Liver (tissue), 9 donors: ENCODE measurements around the gene KCNMB2. TPM values are rescaled to one million over a fixed set of nuclear protein-coding genes. Genes with fewer than 3 reads are reported as not detected.

Experiments
- DNase-seq: peaks from one replicate; pipeline ENCODE4 v3.0.0-alpha.2; 2017; ENCODE audit warnings: low spot score
- H3K27ac ChIP-seq, 2 donors: one replicate each; pipeline ENCODE4 v1.7.0; 2013; ENCODE audit warnings: inconsistent platforms in 2 of 2, low read length in 2 of 2, control low read depth in 1 of 2, low read depth in 1 of 2, mild to moderate bottlenecking in 1 of 2
- H3K27me3 ChIP-seq, 4 donors: one replicate each; pipeline versions ENCODE4 v1.6.1 to v1.7.0; 2013; ENCODE audit warnings: low read length in 3 of 4, inconsistent platforms in 1 of 4, mild to moderate bottlenecking in 1 of 4, moderate library complexity in 1 of 4; ENCODE audit not compliant: control insufficient read depth in 4 of 4, insufficient read depth in 4 of 4
- H3K36me3 ChIP-seq, 4 donors: one replicate each; pipeline versions ENCODE4 v1.6.1 to v1.7.0; 2013; ENCODE audit warnings: low read length in 3 of 4, mild to moderate bottlenecking in 3 of 4, low read depth in 1 of 4, moderate library complexity in 1 of 4; ENCODE audit not compliant: control insufficient read depth in 4 of 4, insufficient read depth in 3 of 4
- H3K4me1 ChIP-seq, 4 donors: one replicate each; pipeline versions ENCODE4 v1.6.1 to v1.7.0; 2013; ENCODE audit warnings: low read length in 3 of 4, mild to moderate bottlenecking in 3 of 4, moderate library complexity in 1 of 4; ENCODE audit not compliant: control insufficient read depth in 4 of 4, insufficient read depth in 4 of 4
- H3K4me3 ChIP-seq, 3 donors: one replicate each; pipeline versions ENCODE4 v1.6.1 to v1.7.0; 2013; ENCODE audit warnings: low read length in 3 of 3, control low read depth in 1 of 3, low read depth in 1 of 3, mild to moderate bottlenecking in 1 of 3
- H3K9ac ChIP-seq, 2 donors: one replicate each; pipeline ENCODE4 v1.7.0; 2013; ENCODE audit warnings: low read length in 2 of 2, mild to moderate bottlenecking in 2 of 2, moderate library complexity in 2 of 2, control low read depth in 1 of 2, low read depth in 1 of 2
- H3K9me3 ChIP-seq, 4 donors: one replicate each; pipeline versions ENCODE4 v1.6.1 to v1.7.0; 2013; ENCODE audit warnings: low read length in 3 of 4; ENCODE audit not compliant: control insufficient read depth in 4 of 4
- EGR1 ChIP-seq, 2 donors: IDR thresholded peaks; 2 replicates each; pipeline ENCODE4 v1.6.1; 2016 to 2018; ENCODE audit warnings: antibody characterized with exemption in 2 of 2, low read depth in 2 of 2
- FOXA1 ChIP-seq: IDR thresholded peaks from 2 replicates; pipeline ENCODE4 v1.6.1; 2016; ENCODE audit warnings: antibody characterized with exemption
- FOXA2 ChIP-seq: IDR thresholded peaks from 2 replicates; pipeline ENCODE4 v1.6.1; 2016; ENCODE audit warnings: antibody characterized with exemption
- GABPA ChIP-seq, 2 donors: IDR thresholded peaks in 1 of 2; conservative IDR thresholded peaks in 1 of 2; 2 replicates each; pipeline ENCODE4 v1.6.1; 2016; ENCODE audit warnings: antibody characterized with exemption in 2 of 2, mild to moderate bottlenecking in 1 of 2, moderate library complexity in 1 of 2
- HNF4A ChIP-seq, 2 donors: conservative IDR thresholded peaks; 2 replicates each; pipeline ENCODE4 v1.6.1; 2016; ENCODE audit warnings: antibody characterized with exemption in 2 of 2, mild to moderate bottlenecking in 2 of 2
- HNF4G ChIP-seq: IDR thresholded peaks from 2 replicates; pipeline ENCODE4 v1.6.1; 2016; ENCODE audit warnings: antibody characterized with exemption
- JUND ChIP-seq, 2 donors: IDR thresholded peaks; 2 replicates each; pipeline ENCODE4 v1.6.1; 2016; ENCODE audit warnings: antibody characterized with exemption in 2 of 2
- NR2F2 ChIP-seq: IDR thresholded peaks from 2 replicates; pipeline ENCODE4 v1.6.1; 2016; ENCODE audit warnings: antibody characterized with exemption
- RAD21 ChIP-seq, 2 donors: IDR thresholded peaks; 2 replicates each; pipeline ENCODE4 v1.6.1; 2016; ENCODE audit warnings: antibody characterized with exemption in 2 of 2, mild to moderate bottlenecking in 2 of 2
- RXRA ChIP-seq, 2 donors: IDR thresholded peaks; 2 replicates each; pipeline ENCODE4 v1.6.1; 2017 to 2018; ENCODE audit warnings: antibody characterized with exemption in 2 of 2, mild to moderate bottlenecking in 1 of 2
- SP1 ChIP-seq: IDR thresholded peaks from 2 replicates; pipeline ENCODE4 v1.6.1; 2018; ENCODE audit warnings: antibody characterized with exemption, mild to moderate bottlenecking
- TAF1 ChIP-seq: conservative IDR thresholded peaks from 2 replicates; pipeline ENCODE4 v1.6.1; 2016; ENCODE audit warnings: antibody characterized with exemption, mild to moderate bottlenecking
- YY1 ChIP-seq: IDR thresholded peaks from 2 replicates; pipeline ENCODE4 v1.6.1; 2016; ENCODE audit warnings: antibody characterized with exemption, mild to moderate bottlenecking
- polyA plus RNA-seq, 2 donors: library from polyadenylated mRNA; stranded (reverse) in 1 of 2; unstranded in 1 of 2; fragments of 200-250 nt in 1 of 2; fragments of >200 nt in 1 of 2; fragmentation: Nextera tagmentation in 1 of 2; extraction: Ambion mirVana in 1 of 2; gene quantifications; one replicate each; pipeline versions ENCODE4 v1.2.1 to v1.2.3, GENCODE V29; 2013 to 2015
- total RNA-seq, 2 donors: library from RNA; depleted of rRNA; stranded (reverse); fragments of >200 nt; gene quantifications; one replicate each; pipeline ENCODE4 v1.2.3, GENCODE V29; 2014
- TF ChIP-seq, protein P1 (sequence below): IDR thresholded peaks from 2 replicates; pipeline ENCODE4 v1.6.1; 2016; ENCODE audit warnings: antibody characterized with exemption
- TF ChIP-seq, protein P2 (sequence below): IDR thresholded peaks from 2 replicates; pipeline ENCODE4 v1.6.1; 2016; ENCODE audit warnings: antibody characterized with exemption, mild to moderate bottlenecking
- TF ChIP-seq, protein P3 (sequence below): IDR thresholded peaks from 2 replicates; pipeline ENCODE4 v1.6.1; 2016; ENCODE audit warnings: antibody characterized with exemption
- TF ChIP-seq, protein P4 (sequence below): fragments of 150-350 bp; IDR thresholded peaks from 2 replicates; pipeline ENCODE4 v1.5.1; 2017; ENCODE audit warnings: improper control_type of control experiment, low read depth, low read length; ENCODE audit not compliant: missing input control
- TF ChIP-seq, protein P5 (sequence below): IDR thresholded peaks from 2 replicates; pipeline ENCODE4 v1.6.1; 2016; ENCODE audit warnings: antibody characterized with exemption
- donor health status: healthy.
- donor health status: healthy.
- donor health status: healthy.
- donor health status: healthy.
- donor health status: healthy.

Gene KCNMB2
- total and polyA plus RNA-seq, 4 donors: 0.08 to 0.33 (median 0.16) TPM; not detected in 1

DNA sequence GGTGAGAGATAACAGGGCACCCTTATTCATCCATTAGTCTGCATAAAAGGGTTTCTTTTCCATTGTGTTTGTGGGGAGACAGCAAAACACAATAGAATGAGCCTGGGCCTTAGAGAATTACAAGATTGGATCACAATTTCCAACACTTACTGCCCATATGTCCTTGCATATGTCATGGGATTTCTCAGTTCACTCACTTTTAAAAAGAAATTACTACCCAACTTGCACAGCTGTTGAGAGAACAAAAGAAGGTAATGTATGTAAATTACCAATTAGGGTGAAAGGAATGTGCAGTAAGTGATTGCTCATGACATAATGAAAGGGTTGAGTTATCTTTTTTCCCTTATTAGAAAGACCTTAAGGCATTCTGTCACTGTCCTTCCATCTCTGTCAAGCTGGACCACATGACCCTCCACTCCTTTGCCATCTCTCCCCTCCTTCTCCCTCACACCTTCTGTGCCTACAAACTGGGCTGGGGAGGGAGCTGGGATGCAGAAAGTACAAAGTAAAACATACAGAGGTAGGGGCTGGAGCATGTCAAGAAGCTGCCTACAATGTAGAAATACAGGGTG, 291.1 kb downstream of the KCNMB2 start:
- H3K9ac ChIP-seq: no peak overlapping the region

More for the DNA sequence above, 291.1 kb downstream of the KCNMB2 start:
- Histone ChIP-seq H3K4me1 (no peaks in the 10 kb centered on the region), H3K36me3 (no peaks in the 10 kb centered on the region), H3K27me3 (no peaks in the 10 kb centered on the region), H3K27ac (no peak overlapping the region), H3K4me3 (no peak overlapping the region), H3K9me3 (no peaks in the 10 kb centered on the region)
- TF ChIP-seq, protein P1, sequence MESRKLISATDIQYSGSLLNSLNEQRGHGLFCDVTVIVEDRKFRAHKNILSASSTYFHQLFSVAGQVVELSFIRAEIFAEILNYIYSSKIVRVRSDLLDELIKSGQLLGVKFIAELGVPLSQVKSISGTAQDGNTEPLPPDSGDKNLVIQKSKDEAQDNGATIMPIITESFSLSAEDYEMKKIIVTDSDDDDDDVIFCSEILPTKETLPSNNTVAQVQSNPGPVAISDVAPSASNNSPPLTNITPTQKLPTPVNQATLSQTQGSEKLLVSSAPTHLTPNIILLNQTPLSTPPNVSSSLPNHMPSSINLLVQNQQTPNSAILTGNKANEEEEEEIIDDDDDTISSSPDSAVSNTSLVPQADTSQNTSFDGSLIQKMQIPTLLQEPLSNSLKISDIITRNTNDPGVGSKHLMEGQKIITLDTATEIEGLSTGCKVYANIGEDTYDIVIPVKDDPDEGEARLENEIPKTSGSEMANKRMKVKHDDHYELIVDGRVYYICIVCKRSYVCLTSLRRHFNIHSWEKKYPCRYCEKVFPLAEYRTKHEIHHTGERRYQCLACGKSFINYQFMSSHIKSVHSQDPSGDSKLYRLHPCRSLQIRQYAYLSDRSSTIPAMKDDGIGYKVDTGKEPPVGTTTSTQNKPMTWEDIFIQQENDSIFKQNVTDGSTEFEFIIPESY: no peak
- no peak for TF ChIP-seq EGR1 (IDR thresholded peaks at IDR 0.05; ENCODE audit: low read depth in 2 of 2)
- TF ChIP-seq NR2F2: no peak
- TF ChIP-seq, protein P2, sequence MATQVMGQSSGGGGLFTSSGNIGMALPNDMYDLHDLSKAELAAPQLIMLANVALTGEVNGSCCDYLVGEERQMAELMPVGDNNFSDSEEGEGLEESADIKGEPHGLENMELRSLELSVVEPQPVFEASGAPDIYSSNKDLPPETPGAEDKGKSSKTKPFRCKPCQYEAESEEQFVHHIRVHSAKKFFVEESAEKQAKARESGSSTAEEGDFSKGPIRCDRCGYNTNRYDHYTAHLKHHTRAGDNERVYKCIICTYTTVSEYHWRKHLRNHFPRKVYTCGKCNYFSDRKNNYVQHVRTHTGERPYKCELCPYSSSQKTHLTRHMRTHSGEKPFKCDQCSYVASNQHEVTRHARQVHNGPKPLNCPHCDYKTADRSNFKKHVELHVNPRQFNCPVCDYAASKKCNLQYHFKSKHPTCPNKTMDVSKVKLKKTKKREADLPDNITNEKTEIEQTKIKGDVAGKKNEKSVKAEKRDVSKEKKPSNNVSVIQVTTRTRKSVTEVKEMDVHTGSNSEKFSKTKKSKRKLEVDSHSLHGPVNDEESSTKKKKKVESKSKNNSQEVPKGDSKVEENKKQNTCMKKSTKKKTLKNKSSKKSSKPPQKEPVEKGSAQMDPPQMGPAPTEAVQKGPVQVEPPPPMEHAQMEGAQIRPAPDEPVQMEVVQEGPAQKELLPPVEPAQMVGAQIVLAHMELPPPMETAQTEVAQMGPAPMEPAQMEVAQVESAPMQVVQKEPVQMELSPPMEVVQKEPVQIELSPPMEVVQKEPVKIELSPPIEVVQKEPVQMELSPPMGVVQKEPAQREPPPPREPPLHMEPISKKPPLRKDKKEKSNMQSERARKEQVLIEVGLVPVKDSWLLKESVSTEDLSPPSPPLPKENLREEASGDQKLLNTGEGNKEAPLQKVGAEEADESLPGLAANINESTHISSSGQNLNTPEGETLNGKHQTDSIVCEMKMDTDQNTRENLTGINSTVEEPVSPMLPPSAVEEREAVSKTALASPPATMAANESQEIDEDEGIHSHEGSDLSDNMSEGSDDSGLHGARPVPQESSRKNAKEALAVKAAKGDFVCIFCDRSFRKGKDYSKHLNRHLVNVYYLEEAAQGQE: no peak
- no peak for TF ChIP-seq HNF4A (conservative IDR thresholded peaks at IDR 0.05)
- TF ChIP-seq RAD21 (IDR thresholded peaks at IDR 0.05): no peak
- TF ChIP-seq HNF4G: no peak
- TF ChIP-seq, protein P3, sequence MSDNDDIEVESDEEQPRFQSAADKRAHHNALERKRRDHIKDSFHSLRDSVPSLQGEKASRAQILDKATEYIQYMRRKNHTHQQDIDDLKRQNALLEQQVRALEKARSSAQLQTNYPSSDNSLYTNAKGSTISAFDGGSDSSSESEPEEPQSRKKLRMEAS: no peak
- TF ChIP-seq TAF1: no peak
- TF ChIP-seq, protein P4, sequence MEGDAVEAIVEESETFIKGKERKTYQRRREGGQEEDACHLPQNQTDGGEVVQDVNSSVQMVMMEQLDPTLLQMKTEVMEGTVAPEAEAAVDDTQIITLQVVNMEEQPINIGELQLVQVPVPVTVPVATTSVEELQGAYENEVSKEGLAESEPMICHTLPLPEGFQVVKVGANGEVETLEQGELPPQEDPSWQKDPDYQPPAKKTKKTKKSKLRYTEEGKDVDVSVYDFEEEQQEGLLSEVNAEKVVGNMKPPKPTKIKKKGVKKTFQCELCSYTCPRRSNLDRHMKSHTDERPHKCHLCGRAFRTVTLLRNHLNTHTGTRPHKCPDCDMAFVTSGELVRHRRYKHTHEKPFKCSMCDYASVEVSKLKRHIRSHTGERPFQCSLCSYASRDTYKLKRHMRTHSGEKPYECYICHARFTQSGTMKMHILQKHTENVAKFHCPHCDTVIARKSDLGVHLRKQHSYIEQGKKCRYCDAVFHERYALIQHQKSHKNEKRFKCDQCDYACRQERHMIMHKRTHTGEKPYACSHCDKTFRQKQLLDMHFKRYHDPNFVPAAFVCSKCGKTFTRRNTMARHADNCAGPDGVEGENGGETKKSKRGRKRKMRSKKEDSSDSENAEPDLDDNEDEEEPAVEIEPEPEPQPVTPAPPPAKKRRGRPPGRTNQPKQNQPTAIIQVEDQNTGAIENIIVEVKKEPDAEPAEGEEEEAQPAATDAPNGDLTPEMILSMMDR: no peak
- TF ChIP-seq JUND (IDR thresholded peaks at IDR 0.05): no peak
- TF ChIP-seq GABPA (IDR thresholded peaks at IDR 0.05 in 1 of 2, conservative IDR thresholded peaks at IDR 0.05 in 1 of 2): no peak
- no peak for TF ChIP-seq RXRA (IDR thresholded peaks at IDR 0.05)
- TF ChIP-seq, protein P5, sequence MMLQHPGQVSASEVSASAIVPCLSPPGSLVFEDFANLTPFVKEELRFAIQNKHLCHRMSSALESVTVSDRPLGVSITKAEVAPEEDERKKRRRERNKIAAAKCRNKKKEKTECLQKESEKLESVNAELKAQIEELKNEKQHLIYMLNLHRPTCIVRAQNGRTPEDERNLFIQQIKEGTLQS: no peak
- no peak for TF ChIP-seq SP1
- TF ChIP-seq FOXA2: no peak
- TF ChIP-seq YY1: no peak
- no peak for TF ChIP-seq FOXA1
- no peak for DNase-seq
